H9 (cell line): ENCODE data around the gene OOSP3. TPM values are rescaled to one million over a fixed set of nuclear protein-coding genes. Genes with fewer than 3 reads are reported as not detected.

ENCODE experiments used
- DNase-seq: peaks from one replicate; pipeline ENCODE4 v3.0.0-alpha.2; 2017
- H2AFZ ChIP-seq: one replicate; pipeline ENCODE4 v1.6.1; 2013; ENCODE audit warnings: mild to moderate bottlenecking, low read length, control low read depth, moderate library complexity
- H2AK5ac ChIP-seq: 2 replicates; pipeline ENCODE4 v1.6.1; 2013; ENCODE audit warnings: low read length, control low read depth, mixed read lengths; ENCODE audit not compliant: insufficient read length
- H2BK120ac ChIP-seq: one replicate; pipeline ENCODE4 v1.6.1; 2013; ENCODE audit warnings: low read depth, mild to moderate bottlenecking, low read length, control low read depth, inconsistent platforms; ENCODE audit not compliant: poor library complexity, severe bottlenecking
- H2BK12ac ChIP-seq: 2 replicates; pipeline ENCODE4 v1.6.1; 2013; ENCODE audit warnings: low read length, control low read depth, mixed read lengths, low read depth; ENCODE audit not compliant: insufficient read length
- H2BK15ac ChIP-seq: 2 replicates; pipeline ENCODE4 v1.6.1; 2013; ENCODE audit warnings: low read depth, low read length, control low read depth
- H2BK20ac ChIP-seq: one replicate; pipeline ENCODE4 v1.6.1; 2013; ENCODE audit warnings: low read depth, mild to moderate bottlenecking, low read length, control low read depth, inconsistent platforms; ENCODE audit not compliant: poor library complexity, severe bottlenecking
- H2BK5ac ChIP-seq: 2 replicates; pipeline ENCODE4 v1.6.1; 2013; ENCODE audit warnings: low read length, control low read depth, mixed read lengths; ENCODE audit not compliant: insufficient read length
- H3K14ac ChIP-seq: 2 replicates; pipeline ENCODE4 v1.6.1; 2013; ENCODE audit warnings: low read length, control low read depth; ENCODE audit not compliant: insufficient read depth
- H3K18ac ChIP-seq: 2 replicates; pipeline ENCODE4 v1.6.1; 2013; ENCODE audit warnings: low read depth, mild to moderate bottlenecking, mixed read lengths, low read length, control low read depth; ENCODE audit not compliant: insufficient read length
- H3K23ac ChIP-seq: 2 replicates; pipeline ENCODE4 v1.6.1; 2013; ENCODE audit warnings: low read length, control low read depth, mixed read lengths, low read depth; ENCODE audit not compliant: insufficient read length
- H3K23me2 ChIP-seq: 2 replicates; pipeline ENCODE4 v1.6.1; 2013; ENCODE audit warnings: low read depth, mild to moderate bottlenecking, mixed read lengths, low read length, control low read depth; ENCODE audit not compliant: insufficient read length, poor library complexity, severe bottlenecking
- H3K27ac ChIP-seq: 2 replicates; pipeline ENCODE4 v1.5.1; 2013; ENCODE audit warnings: low read length, control low read depth, mixed read lengths, low read depth; ENCODE audit not compliant: insufficient read length
- H3K27me3 ChIP-seq: 2 replicates; pipeline ENCODE4 v1.6.1; 2013; ENCODE audit warnings: low read length, control low read depth, inconsistent platforms; ENCODE audit not compliant: insufficient read depth
- H3K4ac ChIP-seq: 2 replicates; pipeline ENCODE4 v1.6.1; 2013; ENCODE audit warnings: low read depth, mild to moderate bottlenecking, control low read depth, inconsistent platforms, low read length, moderate library complexity
- H3K4me1 ChIP-seq: 2 replicates; pipeline ENCODE4 v1.6.1; 2013; ENCODE audit warnings: low read length, control low read depth, inconsistent platforms; ENCODE audit not compliant: insufficient read depth
- H3K4me2 ChIP-seq: 2 replicates; pipeline ENCODE4 v1.6.1; 2013; ENCODE audit warnings: low read length, control low read depth, mixed read lengths; ENCODE audit not compliant: insufficient read length, insufficient read depth
- H3K56ac ChIP-seq: 2 replicates; pipeline ENCODE4 v1.6.1; 2013; ENCODE audit warnings: low read depth, mild to moderate bottlenecking, mixed read lengths, low read length, control low read depth; ENCODE audit not compliant: insufficient read length
- H3K79me1 ChIP-seq: 2 replicates; pipeline ENCODE4 v1.6.1; 2013; ENCODE audit warnings: low read depth, mild to moderate bottlenecking, moderate library complexity, low read length, control low read depth, inconsistent platforms; ENCODE audit not compliant: insufficient read depth, poor library complexity, severe bottlenecking
- H3K79me2 ChIP-seq: 2 replicates; pipeline ENCODE4 v1.6.1; 2013; ENCODE audit warnings: low read length, control low read depth, inconsistent platforms; ENCODE audit not compliant: insufficient read depth
- H3K9ac ChIP-seq: 2 replicates; pipeline ENCODE4 v1.6.1; 2013; ENCODE audit warnings: low read length, control low read depth, mixed read lengths; ENCODE audit not compliant: insufficient read length; ENCODE audit errors: extremely low read depth
- H3K9me3 ChIP-seq: one replicate; pipeline ENCODE4 v1.6.1; 2013; ENCODE audit warnings: low read depth, low read length, inconsistent platforms; ENCODE audit not compliant: control insufficient read depth
- H3T11ph ChIP-seq: one replicate; pipeline ENCODE4 v1.6.1; 2013; ENCODE audit warnings: mild to moderate bottlenecking, low read length, control low read depth, inconsistent platforms
- H4K20me1 ChIP-seq: one replicate; pipeline ENCODE4 v1.6.1; 2013; ENCODE audit not compliant: control insufficient read depth, insufficient read length, insufficient read depth
- H4K5ac ChIP-seq: 2 replicates; pipeline ENCODE4 v1.6.1; 2013; ENCODE audit warnings: low read depth, mild to moderate bottlenecking, mixed read lengths, low read length, control low read depth; ENCODE audit not compliant: insufficient read length
- H4K8ac ChIP-seq: replicated peaks from 2 replicates; pipeline ENCODE4 v1.6.1; 2013; ENCODE audit warnings: low read length, control low read depth, mixed read lengths, low read depth; ENCODE audit not compliant: insufficient read length
- H4K91ac ChIP-seq: 2 replicates; pipeline ENCODE4 v1.6.1; 2013; ENCODE audit warnings: low read depth, mild to moderate bottlenecking, moderate library complexity, mixed read lengths, low read length, control low read depth; ENCODE audit not compliant: insufficient read length
- H3K27ac Mint-ChIP-seq, 3 experiments: 2 replicates in 2 of 3; 3 replicates in 1 of 3; pipeline ENCODE4 v1.8.0; 2020 to 2021; ENCODE audit warnings: mixed read lengths in 3 of 3, mild to moderate bottlenecking in 1 of 3, moderate library complexity in 1 of 3
- H3K27me3 Mint-ChIP-seq: 2 replicates; pipeline ENCODE4 v1.8.0; 2021; ENCODE audit warnings: low read depth, mild to moderate bottlenecking, moderate library complexity, mixed read lengths
- H3K36me3 Mint-ChIP-seq, 3 experiments: 2 replicates in 2 of 3; 3 replicates in 1 of 3; pipeline ENCODE4 v1.8.0; 2020 to 2021; ENCODE audit warnings: low read depth in 3 of 3, mixed read lengths in 3 of 3; ENCODE audit not compliant: insufficient read depth in 1 of 3
- H3K4me1 Mint-ChIP-seq, 2 experiments: 2 replicates each; pipeline ENCODE4 v1.8.0; 2020; ENCODE audit warnings: mixed read lengths in 2 of 2
- H3K4me3 Mint-ChIP-seq, 2 experiments: 2 replicates in 1 of 2; 3 replicates in 1 of 2; pipeline ENCODE4 v1.8.0; 2020 to 2021; ENCODE audit warnings: mild to moderate bottlenecking in 2 of 2, mixed read lengths in 2 of 2, moderate library complexity in 1 of 2
- H3K9me3 Mint-ChIP-seq, 2 experiments: 2 replicates in 1 of 2; 3 replicates in 1 of 2; pipeline ENCODE4 v1.8.0; 2020; ENCODE audit warnings: mild to moderate bottlenecking in 2 of 2, mixed read lengths in 2 of 2, moderate library complexity in 1 of 2
- CTCF ChIP-seq: fragments of 200-600 bp; sonication (generic); conservative IDR thresholded peaks from 3 replicates; pipeline ENCODE4 v1.8.0; 2021; ENCODE audit warnings: antibody characterized with exemption, mild to moderate bottlenecking
- total RNA-seq: library from RNA; stranded (reverse); gene quantifications from 2 replicates; pipeline ENCODE4 v1.2.1, GENCODE V29; 2021

OOSP3 gene
- total RNA-seq, 1 experiment from 2014 or later: not detected

GRCh38 chr11:59872076-59872475, 6.5 kb upstream of the OOSP3 start:
- H3K27ac Mint-ChIP-seq: no peak overlapping the region
- H2BK120ac ChIP-seq: no peak overlapping the region

More at GRCh38 chr11:59872076-59872475, 6.5 kb upstream of the OOSP3 start:
- Mint-ChIP-seq H3K27me3 (no peaks in the 10 kb centered on the region; the same call in 1 of the 2 replicates), H3K4me3 (no peak overlapping the region), H3K36me3 (peaks cover 0 to 10% (median 6%) of the 10 kb centered on the region in 3 experiments; a peak in 3 of 7 replicates), H3K4me1 (peaks cover 4 to 5% of the 10 kb centered on the region in 2 experiments), H3K9me3 (peaks cover 8 to 9% of the 10 kb centered on the region in 2 experiments; a peak in 4 of 5 replicates)
- H3K4ac ChIP-seq: no peak overlapping the region
- no peak overlapping the region for H3K56ac ChIP-seq
- H3K23ac ChIP-seq: no peak overlapping the region
- H2BK20ac ChIP-seq: no peak overlapping the region
- H3K23me2 ChIP-seq: no peaks in the 10 kb centered on the region
- no peak overlapping the region for H4K8ac ChIP-seq
- no peak overlapping the region for H3K18ac ChIP-seq
- H3K27ac ChIP-seq: no peak overlapping the region
- H3K79me1 ChIP-seq: no peaks in the 10 kb centered on the region
- no peak overlapping the region for H3T11ph ChIP-seq
- H4K91ac ChIP-seq: no peak overlapping the region
- no peak overlapping the region for H2AFZ ChIP-seq
- H4K20me1 ChIP-seq: no peaks in the 10 kb centered on the region
- no peaks in the 10 kb centered on the region for H3K79me2 ChIP-seq
- no peak for TF ChIP-seq CTCF
- no peak overlapping the region for H2AK5ac ChIP-seq
- no peak for DNase-seq
- H3K9ac ChIP-seq: no peak overlapping the region
- no peak overlapping the region for H2BK12ac ChIP-seq
- H3K9me3 ChIP-seq: no peaks in the 10 kb centered on the region
- no peak overlapping the region for H4K5ac ChIP-seq
- no peak overlapping the region for H2BK5ac ChIP-seq
- H2BK15ac ChIP-seq: no peak overlapping the region
- no peaks in the 10 kb centered on the region for H3K4me1 ChIP-seq
- no peak overlapping the region for H3K14ac ChIP-seq
- H3K4me2 ChIP-seq: no peak overlapping the region
- no peaks in the 10 kb centered on the region for H3K27me3 ChIP-seq
